ENCODE results near the gene MTF2.

MTF2 gene

DNA sequence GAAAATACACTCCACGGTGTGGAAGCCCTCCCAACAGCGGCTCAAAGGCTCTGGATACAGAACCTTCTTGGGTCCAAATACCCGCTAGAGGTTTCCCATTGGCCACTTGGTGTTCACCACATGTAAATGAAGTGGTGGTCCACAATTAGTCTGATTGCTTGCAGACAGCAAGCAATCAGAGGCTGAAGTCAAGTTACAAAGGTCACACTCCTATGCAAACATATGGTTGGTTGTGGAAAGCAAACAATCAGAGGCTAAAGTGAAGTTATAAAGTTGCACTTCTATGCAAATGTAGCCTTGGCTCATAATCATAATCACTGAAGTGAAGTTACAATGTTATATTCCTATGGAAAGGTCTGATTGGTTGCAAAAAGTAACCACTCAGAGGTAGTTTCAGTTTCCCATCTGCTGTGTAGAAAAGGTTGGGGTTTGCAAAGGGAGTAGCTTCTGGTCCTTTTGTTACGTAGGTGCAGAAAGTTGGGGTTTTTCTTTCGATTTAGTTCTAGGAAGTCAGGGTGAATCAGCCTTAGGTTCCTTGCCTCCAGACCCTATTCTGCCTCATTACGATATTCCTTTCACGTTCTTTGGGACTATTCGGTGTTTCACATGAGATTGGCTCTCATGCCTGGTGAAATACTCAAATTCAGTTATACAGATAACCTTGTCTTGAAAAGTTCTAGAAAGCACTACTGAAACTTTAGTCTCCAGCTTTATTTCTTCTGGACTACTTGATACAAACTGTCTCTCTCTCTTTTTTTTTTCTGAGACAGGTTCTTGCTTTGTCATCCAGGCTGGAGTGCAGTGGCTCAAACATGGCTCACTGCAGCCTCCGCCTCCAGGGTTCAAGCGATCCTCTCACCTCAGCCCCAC is 36.7 kb upstream of the MTF2 start:
- Histone ChIP-seq H3K4me3 (no peak overlapping the region), H3K9me3 (ENCODE audit: low read depth, low read length) (no peaks in the 10 kb centered on the region), H3K36me3 (ENCODE audit: insufficient read depth, low read length) (no peaks in the 10 kb centered on the region), H3K9ac (ENCODE audit: insufficient read length) (no peak overlapping the region), H3K27ac (no peak overlapping the region)
- DNase-seq (ENCODE audit: low read depth, low spot score), result no peak
- TF ChIP-seq POLR2AphosphoS5 (IDR thresholded peaks at IDR 0.05; ENCODE audit: borderline replicate concordance, low read depth, low read length) (no peak), FOXP2 (optimal IDR thresholded peaks at IDR 0.05; ENCODE audit: control extremely low read depth, extremely low read length, insufficient read depth) (no peak), EZH2 (IDR thresholded peaks at IDR 0.05) (no peak)

DNA sequence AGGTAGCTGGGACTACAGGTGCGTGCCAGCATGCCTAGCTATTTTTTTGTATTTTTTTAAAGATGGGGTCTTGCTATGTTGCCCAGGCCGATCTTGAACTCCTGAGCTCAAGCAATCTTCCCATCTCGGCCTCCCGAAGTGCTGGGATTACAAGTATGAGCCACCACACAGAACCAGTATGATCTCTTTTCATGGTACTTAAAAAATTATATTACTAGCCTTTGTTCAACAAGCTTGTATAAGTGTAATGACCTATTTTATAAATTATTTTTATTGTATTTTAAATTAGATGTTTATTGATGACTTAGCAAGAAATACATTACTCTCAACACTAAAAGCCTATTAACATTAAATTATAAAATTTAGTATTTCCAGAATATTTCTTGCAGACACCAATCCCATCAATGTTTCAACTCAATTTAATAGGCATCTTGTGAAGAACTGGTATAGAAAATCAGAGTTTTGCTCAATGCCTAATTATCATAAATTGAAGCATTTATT is 36.0 kb upstream of the MTF2 start:
- Histone ChIP-seq H3K36me3 (ENCODE audit: insufficient read depth, low read length) (no peaks in the 10 kb centered on the region), H3K9me3 (ENCODE audit: low read depth, low read length) (no peaks in the 10 kb centered on the region), H3K9ac (ENCODE audit: insufficient read length) (no peak overlapping the region), H3K4me3 (no peak overlapping the region), H3K27ac (no peak overlapping the region)
- no peak for DNase-seq (ENCODE audit: low read depth, low spot score)
- no peak for TF ChIP-seq POLR2AphosphoS5 (IDR thresholded peaks at IDR 0.05; ENCODE audit: borderline replicate concordance, low read depth, low read length)
- TF ChIP-seq EZH2 (IDR thresholded peaks at IDR 0.05), result no peak
- no peak for TF ChIP-seq FOXP2 (optimal IDR thresholded peaks at IDR 0.05; ENCODE audit: control extremely low read depth, extremely low read length, insufficient read depth)

DNA sequence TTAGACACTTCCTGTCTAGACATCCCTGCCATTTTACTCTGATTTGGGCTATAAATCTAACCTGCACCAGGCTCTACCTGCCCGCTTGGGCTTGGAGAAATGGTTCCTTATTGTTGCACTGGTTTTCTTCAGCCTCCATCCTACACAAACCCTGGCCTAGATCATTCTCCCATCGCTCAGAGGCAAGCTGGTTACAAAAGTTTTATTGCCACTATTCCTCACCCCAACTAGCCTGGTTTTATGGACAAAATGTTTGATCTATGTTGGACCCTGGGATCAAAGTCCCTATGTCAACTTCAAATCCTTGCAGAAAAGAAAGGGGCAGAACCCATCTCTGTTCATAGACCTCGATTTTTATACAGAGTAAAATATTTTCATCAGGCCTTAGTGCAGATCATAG is 31.5 kb upstream of the MTF2 start:
- DNase-seq (ENCODE audit: low read depth, low spot score), result no peak
- TF ChIP-seq POLR2AphosphoS5 (IDR thresholded peaks at IDR 0.05; ENCODE audit: borderline replicate concordance, low read depth, low read length), result no peak
- TF ChIP-seq FOXP2 (optimal IDR thresholded peaks at IDR 0.05; ENCODE audit: control extremely low read depth, extremely low read length, insufficient read depth), result no peak
- no peak for TF ChIP-seq EZH2 (IDR thresholded peaks at IDR 0.05)
- Histone ChIP-seq H3K27ac (no peak overlapping the region), H3K36me3 (ENCODE audit: insufficient read depth, low read length) (no peaks in the 10 kb centered on the region), H3K9me3 (ENCODE audit: low read depth, low read length) (no peaks in the 10 kb centered on the region), H3K9ac (ENCODE audit: insufficient read length) (no peak overlapping the region), H3K4me3 (no peak overlapping the region)

DNA sequence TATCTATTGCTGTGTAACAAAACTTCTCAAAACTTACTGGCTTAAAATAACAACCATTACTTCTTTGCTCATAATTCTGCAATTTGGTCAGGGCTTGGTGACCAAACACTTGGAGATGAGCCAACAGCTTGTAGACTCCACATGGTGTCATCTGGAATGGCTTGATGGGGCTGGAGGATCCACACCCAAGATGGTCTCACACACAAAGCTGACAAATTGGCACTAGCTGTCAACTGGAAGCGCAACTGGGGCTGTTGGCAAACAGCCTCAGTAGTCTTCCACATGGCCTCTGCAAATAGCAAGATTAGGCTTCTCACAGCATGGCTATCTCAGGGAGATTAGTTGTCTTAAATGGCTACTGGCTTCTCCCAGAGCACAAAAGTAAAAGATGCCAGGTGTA is 27.1 kb upstream of the MTF2 start:
- Histone ChIP-seq H3K9me3 (ENCODE audit: low read depth, low read length) (no peaks in the 10 kb centered on the region), H3K27ac (no peak overlapping the region), H3K9ac (ENCODE audit: insufficient read length) (no peak overlapping the region), H3K36me3 (ENCODE audit: insufficient read depth, low read length) (no peaks in the 10 kb centered on the region), H3K4me3 (no peak overlapping the region)
- DNase-seq (ENCODE audit: low read depth, low spot score), result no peak
- no peak for TF ChIP-seq POLR2AphosphoS5 (IDR thresholded peaks at IDR 0.05; ENCODE audit: borderline replicate concordance, low read depth, low read length)
- TF ChIP-seq FOXP2 (optimal IDR thresholded peaks at IDR 0.05; ENCODE audit: control extremely low read depth, extremely low read length, insufficient read depth), result no peak
- no peak for TF ChIP-seq EZH2 (IDR thresholded peaks at IDR 0.05)

DNA sequence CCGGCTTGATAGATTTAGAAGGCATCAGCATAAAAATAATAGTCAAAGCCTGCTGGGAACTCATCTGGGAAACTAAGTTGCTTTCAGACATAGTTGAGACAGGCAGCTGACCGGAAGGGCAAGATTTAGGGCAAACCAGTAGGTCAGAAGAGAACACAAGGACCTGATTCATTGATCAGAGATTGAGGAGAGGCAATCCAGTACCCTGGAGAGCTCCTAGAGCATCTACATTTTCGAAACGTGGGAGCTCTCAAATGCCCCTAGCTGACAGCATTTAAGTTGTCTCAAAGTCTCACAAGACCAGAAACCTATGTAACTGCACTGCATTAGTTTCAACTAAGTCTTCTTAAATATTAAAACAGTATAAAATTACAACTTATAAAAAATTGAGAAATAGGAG is 22.9 kb upstream of the MTF2 start:
- Histone ChIP-seq H3K36me3 (ENCODE audit: insufficient read depth, low read length) (no peaks in the 10 kb centered on the region), H3K27ac (no peak overlapping the region), H3K9me3 (ENCODE audit: low read depth, low read length) (no peaks in the 10 kb centered on the region), H3K9ac (ENCODE audit: insufficient read length) (no peak overlapping the region), H3K4me3 (no peak overlapping the region)
- TF ChIP-seq FOXP2 (optimal IDR thresholded peaks at IDR 0.05; ENCODE audit: control extremely low read depth, extremely low read length, insufficient read depth) (no peak), EZH2 (IDR thresholded peaks at IDR 0.05) (no peak), POLR2AphosphoS5 (IDR thresholded peaks at IDR 0.05; ENCODE audit: borderline replicate concordance, low read depth, low read length) (no peak)
- no peak for DNase-seq (ENCODE audit: low read depth, low spot score)

DNA sequence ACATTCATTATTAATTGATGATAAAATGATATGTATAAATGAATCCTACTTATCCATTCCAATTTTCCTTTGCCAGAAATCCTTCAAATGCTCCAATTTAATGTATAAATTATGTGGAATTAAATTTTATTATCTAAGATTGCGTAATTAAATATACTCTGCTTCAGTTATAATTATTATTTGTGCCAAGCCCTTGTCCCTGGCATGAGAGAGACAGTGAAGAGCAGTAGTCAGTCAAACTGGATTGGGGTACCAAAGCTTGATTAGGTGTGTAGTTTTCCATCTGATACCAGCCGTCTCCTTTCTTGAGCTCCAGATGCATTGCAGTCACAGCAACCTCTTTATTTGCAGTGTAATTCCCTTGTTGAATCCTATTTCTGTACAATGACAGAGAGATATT is 22.4 kb upstream of the MTF2 start:
- no peak overlapping the region for H3K27ac ChIP-seq
- TF ChIP-seq FOXP2 (optimal IDR thresholded peaks at IDR 0.05; ENCODE audit: control extremely low read depth, extremely low read length, insufficient read depth) (no peak), EZH2 (IDR thresholded peaks at IDR 0.05) (no peak), POLR2AphosphoS5 (IDR thresholded peaks at IDR 0.05; ENCODE audit: borderline replicate concordance, low read depth, low read length) (no peak)
- H3K9me3 ChIP-seq (ENCODE audit: low read depth, low read length), result no peaks in the 10 kb centered on the region
- no peak overlapping the region for H3K4me3 ChIP-seq
- DNase-seq (ENCODE audit: low read depth, low spot score), result no peak
- no peak overlapping the region for H3K9ac ChIP-seq (ENCODE audit: insufficient read length)
- H3K36me3 ChIP-seq (ENCODE audit: insufficient read depth, low read length), result no peaks in the 10 kb centered on the region

DNA sequence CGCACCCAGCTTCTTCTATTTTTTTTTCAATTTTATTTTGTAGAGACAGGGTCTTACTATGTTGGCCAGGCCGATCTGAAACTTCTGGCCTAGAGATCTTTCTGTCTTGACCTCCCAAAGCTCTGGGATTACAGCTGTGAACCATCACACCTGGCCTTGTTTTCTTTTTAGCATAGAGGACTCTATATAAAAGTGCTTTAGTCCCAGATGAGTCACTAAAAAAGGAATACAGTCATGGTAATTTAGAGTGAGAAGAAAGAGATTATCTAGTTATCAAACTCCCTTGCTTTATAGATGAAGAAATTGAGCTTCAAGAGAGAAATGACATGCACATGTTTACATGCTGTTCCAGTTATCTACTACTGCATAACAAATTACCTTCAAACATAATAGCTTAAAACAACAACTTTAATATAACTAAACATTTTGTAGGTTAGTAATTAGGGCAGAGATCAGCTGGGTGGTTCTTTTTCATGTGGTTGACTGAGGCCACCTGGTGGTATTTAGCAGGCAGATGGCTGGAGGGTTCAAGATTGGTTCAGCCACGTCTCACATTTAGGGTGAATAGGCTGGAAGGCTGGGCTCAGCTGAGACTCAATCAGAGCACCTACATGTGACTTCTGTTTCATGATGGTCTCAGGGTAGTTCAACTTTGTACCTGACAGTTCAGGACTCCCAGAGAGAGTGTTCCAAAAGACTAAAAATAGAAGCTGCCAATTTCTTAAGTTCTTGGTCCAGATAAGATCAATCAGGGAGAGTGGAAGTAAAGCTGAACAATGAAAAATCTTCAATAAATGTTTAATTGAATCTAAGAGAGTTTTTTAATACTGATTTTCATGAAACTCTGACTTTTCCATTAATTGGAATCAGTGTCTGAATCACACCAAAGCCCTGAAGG is 16.9 kb upstream of the MTF2 start:
- DNase-seq (ENCODE audit: low read depth, low spot score), result no peak
- no peak overlapping the region for H3K4me3 ChIP-seq
- no peak overlapping the region for H3K27ac ChIP-seq
- no peak for TF ChIP-seq EZH2 (IDR thresholded peaks at IDR 0.05)
- no peak for TF ChIP-seq FOXP2 (optimal IDR thresholded peaks at IDR 0.05; ENCODE audit: control extremely low read depth, extremely low read length, insufficient read depth)
- TF ChIP-seq POLR2AphosphoS5 (IDR thresholded peaks at IDR 0.05; ENCODE audit: borderline replicate concordance, low read depth, low read length), result no peak
- H3K36me3 ChIP-seq (ENCODE audit: insufficient read depth, low read length), result no peaks in the 10 kb centered on the region
- no peak overlapping the region for H3K9ac ChIP-seq (ENCODE audit: insufficient read length)
- H3K9me3 ChIP-seq (ENCODE audit: low read depth, low read length), result no peaks in the 10 kb centered on the region

DNA sequence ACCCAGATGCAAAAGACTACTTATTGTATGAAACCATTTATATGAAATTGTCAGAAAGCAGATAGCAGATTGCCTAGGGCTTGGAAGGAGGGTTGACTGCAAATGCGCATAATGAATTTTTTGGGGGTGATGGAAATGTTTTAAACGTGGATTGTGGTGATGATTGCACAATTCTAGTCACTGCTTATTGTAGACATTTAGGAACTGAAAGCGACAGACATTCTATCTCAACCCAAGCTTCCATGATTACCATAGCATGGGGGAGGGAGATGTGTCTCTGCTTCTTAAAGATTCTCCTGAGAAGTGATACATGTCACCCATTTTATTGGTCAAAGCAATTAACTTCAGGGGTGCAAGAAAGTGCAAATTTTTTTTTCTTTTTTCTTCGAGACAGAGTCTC is 2.8 kb upstream of the MTF2 start:
- H3K4me3 ChIP-seq, result peak overlapping the region; percentile 29; the same call in 1 of the 2 replicates
- peak overlapping the region; percentile 72; the same call in 1 of the 2 replicates for H3K27ac ChIP-seq
- TF ChIP-seq FOXP2 (optimal IDR thresholded peaks at IDR 0.05; ENCODE audit: control extremely low read depth, extremely low read length, insufficient read depth), result no peak
- no peak for TF ChIP-seq POLR2AphosphoS5 (IDR thresholded peaks at IDR 0.05; ENCODE audit: borderline replicate concordance, low read depth, low read length)
- no peak for TF ChIP-seq EZH2 (IDR thresholded peaks at IDR 0.05)
- H3K9me3 ChIP-seq (ENCODE audit: low read depth, low read length), result no peaks in the 10 kb centered on the region
- peak; percentile 50 for DNase-seq (ENCODE audit: low read depth, low spot score)
- no peak overlapping the region for H3K9ac ChIP-seq (ENCODE audit: insufficient read length)
- no peaks in the 10 kb centered on the region for H3K36me3 ChIP-seq (ENCODE audit: insufficient read depth, low read length)
